Lower lobe of right lung (tissue), 2 donors: Measurements from ENCODE around the gene SLC27A5. TPM values are rescaled to one million over a fixed set of nuclear protein-coding genes. Genes with fewer than 3 reads are reported as not detected.
"Not testable (repeated sequence)": the region's sequence is repeated elsewhere in the genome, so short reads cannot be mapped to it uniquely, and the experiment has no call there.

Source experiments
- ATAC-seq, 2 donors: fragments of 200-7000 bp; cut with Tn5 transposase; one replicate each; pipeline ENCODE4 v1.9.1; 2020 to 2022; ENCODE audit warnings: mild to moderate bottlenecking in 2 of 2, moderate library complexity in 2 of 2
- DNase-seq: peaks from one replicate; pipeline ENCODE4 v3.0.0-alpha.2; 2020
- H3K27ac ChIP-seq: fragments of 200-600 bp; one replicate; pipeline ENCODE4 v1.8.0; 2022
- H3K27me3 ChIP-seq: fragments of 200-600 bp; one replicate; pipeline ENCODE4 v1.8.0; 2022; ENCODE audit warnings: low read depth
- H3K36me3 ChIP-seq: fragments of 200-600 bp; one replicate; pipeline ENCODE4 v1.8.0; 2022; ENCODE audit warnings: mild to moderate bottlenecking
- H3K4me1 ChIP-seq: fragments of 200-600 bp; one replicate; pipeline ENCODE4 v1.8.0; 2022
- H3K4me3 ChIP-seq: fragments of 200-600 bp; one replicate; pipeline ENCODE4 v1.8.0; 2022; ENCODE audit warnings: mild to moderate bottlenecking
- H3K9me3 ChIP-seq: fragments of 200-600 bp; one replicate; pipeline ENCODE4 v1.8.0; 2022
- CTCF ChIP-seq: fragments of 200-600 bp; IDR thresholded peaks from one replicate; pipeline ENCODE4 v1.8.0; 2022; ENCODE audit warnings: antibody characterized with exemption, mild to moderate bottlenecking
- intact Hi-C: fragments of 100-400 bp; cut with DNase I; formaldehyde crosslinking; loops from one replicate; pipeline ENCODE4 v1.11.0; 2022
- total RNA-seq: library from RNA; stranded (reverse); fragmentation: NEBNext Ultra II Directional; extraction: Animal tissue kit (Norgen Biotek cat#: 25700); gene quantifications from one replicate; pipeline ENCODE4 v1.2.1, GENCODE V29; 2021
- donor health status: DM: no; HTN: yes; CAD: no; lungs with severe emphysema.

Gene SLC27A5
- total RNA-seq, 1 donor from 2014 or later, result 6.6 TPM

GRCh38 chr19:58474291-58474996 is 37.3 kb downstream of the SLC27A5 start:
- H3K4me3 ChIP-seq, result peak overlapping the region; percentile 86
- no peak overlapping the region for H3K27ac ChIP-seq
- peaks cover 19% of the 10 kb centered on the region for H3K4me1 ChIP-seq
- DNase-seq (no peak), ATAC-seq (no peak)
- peaks cover 43% of the 10 kb centered on the region for H3K36me3 ChIP-seq
- no peak for TF ChIP-seq CTCF
- intact Hi-C loops, result no loop called here
- no peaks in the 10 kb centered on the region for H3K9me3 ChIP-seq
- no peaks in the 10 kb centered on the region for H3K27me3 ChIP-seq

GRCh38 chr19:58473775-58474174 is 38.0 kb downstream of the SLC27A5 start:
- Histone ChIP-seq H3K9me3 (no peaks in the 10 kb centered on the region), H3K4me1 (peaks cover 19% of the 10 kb centered on the region), H3K4me3 (no peak overlapping the region), H3K36me3 (peaks cover 41% of the 10 kb centered on the region), H3K27ac (no peak overlapping the region), H3K27me3 (no peaks in the 10 kb centered on the region)
- DNase-seq (no peak), ATAC-seq (no peak)
- intact Hi-C loops, result no loop called here
- TF ChIP-seq CTCF, result no peak

GRCh38 chr19:58471736-58472135 is 40.1 kb downstream of the SLC27A5 start:
- intact Hi-C loops, result no loop called here
- Histone ChIP-seq H3K4me1 (peaks cover 21% of the 10 kb centered on the region), H3K36me3 (peaks cover 40% of the 10 kb centered on the region), H3K4me3 (no peak overlapping the region), H3K9me3 (no peaks in the 10 kb centered on the region), H3K27ac (no peak overlapping the region), H3K27me3 (no peaks in the 10 kb centered on the region)
- DNase-seq, result no peak
- no peak for TF ChIP-seq CTCF
- ATAC-seq, result no peak

- intact Hi-C loops, DNase-seq, H3K9me3 ChIP-seq: not testable (repeated sequence)
Observed at GRCh38 chr19:58470837-58471543, 40.8 kb downstream of the SLC27A5 start.

GRCh38 chr19:58469241-58470013 is 42.4 kb downstream of the SLC27A5 start:
- Histone ChIP-seq H3K9me3 (no peaks in the 10 kb centered on the region), H3K27me3 (no peaks in the 10 kb centered on the region), H3K4me1 (peaks cover 15% of the 10 kb centered on the region), H3K36me3 (peaks cover 40% of the 10 kb centered on the region), H3K27ac (no peak overlapping the region), H3K4me3 (no peak overlapping the region)
- TF ChIP-seq CTCF, result no peak
- DNase-seq (no peak), ATAC-seq (no peak)
- intact Hi-C loops, result no loop called here

More at GRCh38 chr19:58470837-58471543, 40.8 kb downstream of the SLC27A5 start:
- not testable (repeated sequence) for H3K4me3 ChIP-seq, H3K27ac ChIP-seq, ATAC-seq, H3K27me3 ChIP-seq
- Histone ChIP-seq H3K36me3 (peaks cover 40% of the 10 kb centered on the region), H3K4me1 (peaks cover 24% of the 10 kb centered on the region)
